ENCODE measurements around the gene GPC6.

DNA sequence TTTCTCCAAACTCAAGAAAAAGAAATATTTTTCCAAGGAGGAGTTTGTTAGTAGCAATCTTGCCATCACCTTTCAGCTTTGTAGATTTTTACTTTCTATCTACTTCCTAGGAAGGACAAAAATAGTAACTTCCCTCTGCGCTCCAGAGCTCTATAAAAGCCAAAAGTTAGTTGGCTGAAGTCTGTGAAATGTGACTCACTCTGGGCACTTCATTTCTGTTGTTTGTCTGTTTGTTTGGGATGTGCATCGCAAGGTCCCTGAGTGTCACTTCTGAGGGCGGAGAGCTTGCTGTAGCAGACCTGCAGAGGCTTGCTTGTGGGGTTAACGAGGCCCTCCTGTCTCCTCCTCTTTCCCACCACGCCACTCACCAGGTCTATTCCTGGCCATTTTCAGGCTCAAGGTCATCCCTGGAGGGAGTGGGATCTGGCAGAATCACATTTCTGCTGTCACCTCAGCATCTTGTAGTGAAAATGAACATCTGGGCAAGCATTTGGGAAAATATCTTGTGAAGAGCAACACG is 307.6 kb downstream of the GPC6 start:
- no peak for TF ChIP-seq EZH2 (optimal IDR thresholded peaks at IDR 0.05; ENCODE audit: low read depth, low read length)
- TF ChIP-seq, protein P1, sequence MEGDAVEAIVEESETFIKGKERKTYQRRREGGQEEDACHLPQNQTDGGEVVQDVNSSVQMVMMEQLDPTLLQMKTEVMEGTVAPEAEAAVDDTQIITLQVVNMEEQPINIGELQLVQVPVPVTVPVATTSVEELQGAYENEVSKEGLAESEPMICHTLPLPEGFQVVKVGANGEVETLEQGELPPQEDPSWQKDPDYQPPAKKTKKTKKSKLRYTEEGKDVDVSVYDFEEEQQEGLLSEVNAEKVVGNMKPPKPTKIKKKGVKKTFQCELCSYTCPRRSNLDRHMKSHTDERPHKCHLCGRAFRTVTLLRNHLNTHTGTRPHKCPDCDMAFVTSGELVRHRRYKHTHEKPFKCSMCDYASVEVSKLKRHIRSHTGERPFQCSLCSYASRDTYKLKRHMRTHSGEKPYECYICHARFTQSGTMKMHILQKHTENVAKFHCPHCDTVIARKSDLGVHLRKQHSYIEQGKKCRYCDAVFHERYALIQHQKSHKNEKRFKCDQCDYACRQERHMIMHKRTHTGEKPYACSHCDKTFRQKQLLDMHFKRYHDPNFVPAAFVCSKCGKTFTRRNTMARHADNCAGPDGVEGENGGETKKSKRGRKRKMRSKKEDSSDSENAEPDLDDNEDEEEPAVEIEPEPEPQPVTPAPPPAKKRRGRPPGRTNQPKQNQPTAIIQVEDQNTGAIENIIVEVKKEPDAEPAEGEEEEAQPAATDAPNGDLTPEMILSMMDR (IDR thresholded peaks at IDR 0.05; ENCODE audit: low read length) = no peak
- TF ChIP-seq EZH2phosphoT487 (IDR thresholded peaks at IDR 0.05; ENCODE audit: low read length) = no peak
